Smooth muscle cell (in vitro differentiated cells): ENCODE measurements around the gene ZNF512B. TPM values are rescaled to one million over a fixed set of nuclear protein-coding genes. Genes with fewer than 3 reads are reported as not detected.

Source experiments
- DNase-seq: peaks from one replicate; lab custom pipeline; 2025; ENCODE audit not compliant: unreplicated experiment; lab: John Stamatoyannopoulos, UW
- H2AFZ ChIP-seq: fragments of 200-600 bp; sonication (generic); 2 replicates; pipeline ENCODE4 v1.6.0; 2016; ENCODE audit warnings: antibody characterized with exemption, low read depth, mild to moderate bottlenecking
- H3F3A ChIP-seq: fragments of 200-600 bp; sonication (generic); 2 replicates; pipeline ENCODE4 v1.6.0; 2017; ENCODE audit warnings: antibody characterized with exemption, low read depth
- H3K27ac ChIP-seq: fragments of 200-600 bp; sonication (generic); 2 replicates; pipeline ENCODE4 v1.5.1; 2016; ENCODE audit warnings: low read depth, mild to moderate bottlenecking
- H3K27me3 ChIP-seq: fragments of 200-600 bp; sonication (generic); 2 replicates; pipeline ENCODE4 v1.6.1; 2016; ENCODE audit warnings: low read depth, mild to moderate bottlenecking
- H3K36me3 ChIP-seq: fragments of 200-600 bp; sonication (generic); 2 replicates; pipeline ENCODE4 v1.5.1; 2016; ENCODE audit warnings: low read depth
- H3K4me1 ChIP-seq: fragments of 200-600 bp; sonication (generic); 2 replicates; pipeline ENCODE4 v1.5.1; 2016; ENCODE audit warnings: low read depth
- H3K4me2 ChIP-seq: fragments of 200-600 bp; sonication (generic); 2 replicates; pipeline ENCODE4 v1.6.0; 2016; ENCODE audit warnings: mild to moderate bottlenecking
- H3K4me3 ChIP-seq: fragments of 200-600 bp; sonication (generic); 2 replicates; pipeline ENCODE4 v1.5.1; 2016; ENCODE audit warnings: mild to moderate bottlenecking
- H3K79me2 ChIP-seq: fragments of 200-600 bp; sonication (generic); 2 replicates; pipeline ENCODE4 v1.6.0; 2016; ENCODE audit warnings: low read depth, mild to moderate bottlenecking
- H3K9ac ChIP-seq: fragments of 200-600 bp; sonication (generic); 2 replicates; pipeline ENCODE4 v1.6.0; 2016; ENCODE audit warnings: low read depth
- H3K9me3 ChIP-seq: fragments of 200-600 bp; sonication (generic); replicated peaks from 2 replicates; pipeline ENCODE4 v1.5.1; 2016; ENCODE audit warnings: low read depth
- H4K20me1 ChIP-seq: fragments of 200-600 bp; sonication (generic); 2 replicates; pipeline ENCODE4 v1.6.0; 2016; ENCODE audit warnings: low read depth
- WGBS: methylation state at CpG from one replicate; pipeline ENCODE4 v1.1.7; 2016; ENCODE audit warnings: low lambda C conversion rate; 5-methylcytosine and 5-hydroxymethylcytosine counted together
- polyA plus RNA-seq: library from polyadenylated mRNA; unstranded; fragments of >200 nt; fragmentation: Nextera tagmentation; extraction: Ambion mirVana; gene quantifications from 2 replicates; pipeline ENCODE4 v1.2.1, GENCODE V29; 2016
- total RNA-seq: library from RNA; depleted of rRNA; stranded (reverse); fragments of >200 nt; gene quantifications from 2 replicates; pipeline ENCODE4 v1.2.3, GENCODE V29; 2014
- TF ChIP-seq, protein P1 (sequence below): fragments of 200-600 bp; sonication (generic); IDR thresholded peaks from 2 replicates; pipeline ENCODE4 v1.5.1; 2017; ENCODE audit warnings: borderline replicate concordance, mild to moderate bottlenecking, antibody characterized with exemption; ENCODE audit not compliant: insufficient read depth, poor library complexity, severe bottlenecking

Gene ZNF512B
- total and polyA plus RNA-seq, 2 experiments from 2014 or later: 4.6 to 5.6 TPM

- H3K9ac ChIP-seq: no peak overlapping the region
- H3K79me2 ChIP-seq: peaks cover 3% of the 10 kb centered on the region
- H2AFZ ChIP-seq: no peak overlapping the region
- no peaks in the 10 kb centered on the region for H3K36me3 ChIP-seq
- no peaks in the 10 kb centered on the region for H3K4me1 ChIP-seq
- H4K20me1 ChIP-seq: peaks cover 96% of the 10 kb centered on the region
- WGBS: 89% methylated on average over 52 of the region's 58 CpGs
- H3K27me3 ChIP-seq: no peaks in the 10 kb centered on the region
- H3K4me2 ChIP-seq: no peak overlapping the region
- H3K27ac ChIP-seq: no peak overlapping the region
- DNase-seq: no peak
- TF ChIP-seq, protein P1, sequence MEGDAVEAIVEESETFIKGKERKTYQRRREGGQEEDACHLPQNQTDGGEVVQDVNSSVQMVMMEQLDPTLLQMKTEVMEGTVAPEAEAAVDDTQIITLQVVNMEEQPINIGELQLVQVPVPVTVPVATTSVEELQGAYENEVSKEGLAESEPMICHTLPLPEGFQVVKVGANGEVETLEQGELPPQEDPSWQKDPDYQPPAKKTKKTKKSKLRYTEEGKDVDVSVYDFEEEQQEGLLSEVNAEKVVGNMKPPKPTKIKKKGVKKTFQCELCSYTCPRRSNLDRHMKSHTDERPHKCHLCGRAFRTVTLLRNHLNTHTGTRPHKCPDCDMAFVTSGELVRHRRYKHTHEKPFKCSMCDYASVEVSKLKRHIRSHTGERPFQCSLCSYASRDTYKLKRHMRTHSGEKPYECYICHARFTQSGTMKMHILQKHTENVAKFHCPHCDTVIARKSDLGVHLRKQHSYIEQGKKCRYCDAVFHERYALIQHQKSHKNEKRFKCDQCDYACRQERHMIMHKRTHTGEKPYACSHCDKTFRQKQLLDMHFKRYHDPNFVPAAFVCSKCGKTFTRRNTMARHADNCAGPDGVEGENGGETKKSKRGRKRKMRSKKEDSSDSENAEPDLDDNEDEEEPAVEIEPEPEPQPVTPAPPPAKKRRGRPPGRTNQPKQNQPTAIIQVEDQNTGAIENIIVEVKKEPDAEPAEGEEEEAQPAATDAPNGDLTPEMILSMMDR: no peak
- no peaks in the 10 kb centered on the region for H3K9me3 ChIP-seq
- peaks cover 14% of the 10 kb centered on the region for H3F3A ChIP-seq
- no peak overlapping the region for H3K4me3 ChIP-seq
Observed at GRCh38 chr20:63940472-63941266, 29.1 kb downstream of the ZNF512B start.

DNA sequence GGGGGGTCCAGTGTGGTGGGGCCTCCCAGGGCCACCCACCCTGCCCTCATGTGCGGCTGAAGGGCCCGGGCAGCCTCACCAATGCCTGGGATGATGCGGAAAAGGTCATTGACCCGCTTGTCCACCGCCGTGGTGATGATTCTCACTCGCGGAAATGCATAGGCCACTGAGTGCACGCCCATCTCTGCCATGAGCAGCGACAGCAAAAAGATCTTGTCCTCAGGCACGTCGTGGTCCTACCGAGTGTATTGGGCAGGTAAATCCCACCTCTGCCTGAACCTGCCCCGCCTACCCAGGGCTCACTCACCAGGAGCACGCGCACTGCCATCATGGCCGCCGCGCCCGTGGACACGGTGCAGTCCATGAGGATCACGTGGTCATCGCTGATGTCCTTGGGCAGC is 29.7 kb downstream of the ZNF512B start:
- no peaks in the 10 kb centered on the region for H3K9me3 ChIP-seq
- WGBS: 86% methylated on average over 23 of the region's 23 CpGs
- no peak overlapping the region for H3K27ac ChIP-seq
- no peaks in the 10 kb centered on the region for H3K4me1 ChIP-seq
- peaks cover 14% of the 10 kb centered on the region for H3F3A ChIP-seq
- no peaks in the 10 kb centered on the region for H3K79me2 ChIP-seq
- no peaks in the 10 kb centered on the region for H3K27me3 ChIP-seq
- no peak overlapping the region for H3K4me3 ChIP-seq
- no peaks in the 10 kb centered on the region for H3K36me3 ChIP-seq
- H3K9ac ChIP-seq: no peak overlapping the region
- DNase-seq: no peak
- peaks cover 96% of the 10 kb centered on the region for H4K20me1 ChIP-seq
- H2AFZ ChIP-seq: no peak overlapping the region
- TF ChIP-seq, protein P1: no peak
- no peak overlapping the region for H3K4me2 ChIP-seq

DNA sequence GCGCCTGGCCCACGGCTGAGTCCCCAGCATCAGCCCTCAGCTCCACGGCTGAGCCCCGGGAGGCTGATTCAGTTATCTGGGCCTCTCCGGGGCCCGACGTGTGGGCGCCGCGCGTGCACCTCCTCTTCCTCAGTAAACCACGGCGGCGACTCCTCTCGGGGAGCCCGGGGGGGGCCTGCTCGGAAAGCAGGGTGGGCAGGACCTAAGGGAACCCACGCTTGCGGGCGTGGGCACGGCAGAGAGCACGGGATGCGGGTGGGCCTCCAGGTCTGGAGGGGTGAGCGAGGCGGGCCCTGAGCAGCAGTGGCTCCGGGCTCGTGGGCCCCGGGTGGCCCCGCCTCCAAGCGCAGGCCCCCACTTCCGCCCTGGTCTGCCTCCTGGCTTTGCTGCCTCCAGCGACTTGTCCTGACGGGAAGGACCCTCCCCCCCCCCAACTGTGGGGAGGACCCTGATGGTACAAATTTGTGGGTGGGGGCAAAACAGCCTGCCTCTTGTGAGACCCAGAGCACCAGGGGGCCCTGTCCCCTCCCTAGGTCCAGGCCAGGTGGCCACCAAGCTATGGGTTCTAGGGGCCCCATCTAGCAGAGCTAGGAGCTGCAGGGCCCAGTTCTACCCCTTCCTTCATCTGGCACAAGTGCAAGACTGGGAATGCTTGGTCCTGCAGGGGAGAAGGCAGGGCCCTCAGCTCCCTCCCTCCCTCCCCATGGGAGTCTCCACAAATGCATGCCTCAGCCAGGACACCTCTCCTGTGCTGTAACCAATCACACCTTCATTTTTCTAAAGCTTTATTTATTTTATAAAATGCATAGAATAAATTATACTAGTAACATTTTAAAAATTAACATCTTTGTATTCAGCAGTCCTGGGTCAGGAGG is 30.4 kb downstream of the ZNF512B start:
- H3K36me3 ChIP-seq: no peaks in the 10 kb centered on the region
- no peak overlapping the region for H3K4me3 ChIP-seq
- H3K9ac ChIP-seq: no peak overlapping the region
- H3K4me1 ChIP-seq: no peaks in the 10 kb centered on the region
- H2AFZ ChIP-seq: no peak overlapping the region
- TF ChIP-seq, protein P1: no peak
- H3K9me3 ChIP-seq: no peaks in the 10 kb centered on the region
- peaks cover 14% of the 10 kb centered on the region for H3F3A ChIP-seq
- 65% methylated on average over 33 of the region's 33 CpGs for WGBS
- peaks cover 96% of the 10 kb centered on the region for H4K20me1 ChIP-seq
- H3K4me2 ChIP-seq: peak overlapping the region; percentile 44
- no peaks in the 10 kb centered on the region for H3K79me2 ChIP-seq
- H3K27me3 ChIP-seq: no peaks in the 10 kb centered on the region
- no peak for DNase-seq
- H3K27ac ChIP-seq: no peak overlapping the region
